Stimulated activated CD8-positive, alpha-beta memory T cell treated with anti-CD3 and anti-CD28 coated beads, Interleukin-2, amount 100 ng/mL, for 48 hours (primary cell): ENCODE measurements around the gene RALGPS2.

Source experiments
- DNase-seq, 2 donors: peaks; one replicate each; pipeline ENCODE4 v3.0.0-alpha.2; 2020; ENCODE audit warnings: low read depth in 2 of 2

The RALGPS2 gene

DNA sequence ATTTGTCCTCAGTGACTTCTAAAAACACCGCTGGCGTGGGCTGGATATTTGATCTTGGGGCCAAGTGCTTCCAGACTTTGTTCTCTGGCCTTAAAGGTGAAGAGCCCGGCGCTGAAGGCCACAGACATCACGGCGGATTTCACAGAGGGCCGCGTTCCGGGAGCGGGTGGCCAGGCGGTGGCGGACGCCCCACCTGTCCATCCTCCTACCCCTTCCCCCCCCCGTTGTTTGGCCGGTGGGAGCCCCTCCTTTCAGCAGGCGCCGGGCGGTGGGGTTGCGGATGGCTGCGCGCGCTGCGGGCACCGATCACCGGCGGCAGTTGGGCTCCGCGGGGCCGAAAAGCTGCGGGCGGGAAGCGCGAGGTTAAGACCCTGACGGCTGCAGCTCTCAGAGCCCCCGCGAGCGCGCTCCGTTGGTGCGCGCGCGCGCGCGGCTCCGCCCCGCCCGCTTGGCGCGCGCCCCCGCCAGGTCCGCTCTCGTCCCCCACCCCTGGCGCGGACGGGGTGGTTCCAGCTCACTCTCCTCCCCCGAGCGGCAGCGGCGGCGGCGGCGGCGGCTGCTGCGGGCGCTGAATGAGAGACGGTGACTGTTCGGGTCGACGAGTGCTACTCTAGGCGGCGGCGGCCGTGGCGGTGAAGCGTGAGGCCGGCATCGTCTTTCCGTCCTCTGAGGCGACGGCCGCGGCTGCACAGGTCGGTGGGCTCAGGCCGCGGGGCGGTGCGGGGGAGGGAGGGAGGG lies at the start of gene RALGPS2:
TSS of gene RALGPS2 (plus strand) at position 517 of the 738 bp plus-strand sequence. CDS start 51,521 bp downstream, outside the sequence.
- DNase-seq, result peak; percentile 30 to 42

- DNase-seq, result no peak
These were observed 45.8 kb upstream of the RALGPS2 start for GRCh38 chr1:178679237-178679636.

- no peak for DNase-seq
These were observed 42.6 kb upstream of the RALGPS2 start for GRCh38 chr1:178682429-178682828.

DNA sequence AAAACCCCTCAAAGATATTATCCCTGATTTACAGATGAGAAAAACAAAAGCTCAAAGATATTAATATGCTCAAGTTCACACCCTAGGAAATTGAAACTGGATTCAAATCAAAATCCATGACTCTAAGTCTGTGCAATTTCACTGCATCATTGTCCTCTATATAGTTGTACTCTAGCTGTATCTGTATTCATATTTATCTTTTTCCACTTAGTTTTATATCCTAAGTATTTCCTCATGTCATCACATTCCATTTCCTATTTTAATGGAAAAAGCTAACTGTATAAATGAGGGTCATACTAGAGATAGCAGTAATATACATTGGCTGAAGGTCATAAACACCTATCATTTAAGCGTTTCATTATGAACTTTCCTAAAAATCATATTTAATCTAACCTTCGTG lies 42.2 kb upstream of the RALGPS2 start:
- DNase-seq, result no peak

DNA sequence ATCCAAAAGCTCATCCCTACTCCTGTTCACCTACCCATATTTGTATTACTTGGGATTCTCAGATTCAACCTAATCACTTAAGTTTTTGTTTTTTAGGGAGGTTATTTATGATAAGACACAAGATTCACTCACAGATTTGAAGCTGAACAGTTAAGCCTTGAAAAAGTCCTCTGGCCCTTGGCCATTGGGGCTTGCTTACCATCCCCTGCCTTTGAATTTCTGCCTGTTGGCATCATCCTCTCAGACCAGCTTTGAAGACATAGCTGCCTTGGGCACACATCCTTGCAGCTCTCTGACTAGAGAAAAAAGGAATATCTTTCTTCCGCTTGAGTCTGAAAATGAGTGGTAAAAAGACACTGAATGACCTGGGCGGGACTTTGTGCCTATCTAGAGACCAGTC lies 41.8 kb upstream of the RALGPS2 start:
- DNase-seq, result no peak

DNA sequence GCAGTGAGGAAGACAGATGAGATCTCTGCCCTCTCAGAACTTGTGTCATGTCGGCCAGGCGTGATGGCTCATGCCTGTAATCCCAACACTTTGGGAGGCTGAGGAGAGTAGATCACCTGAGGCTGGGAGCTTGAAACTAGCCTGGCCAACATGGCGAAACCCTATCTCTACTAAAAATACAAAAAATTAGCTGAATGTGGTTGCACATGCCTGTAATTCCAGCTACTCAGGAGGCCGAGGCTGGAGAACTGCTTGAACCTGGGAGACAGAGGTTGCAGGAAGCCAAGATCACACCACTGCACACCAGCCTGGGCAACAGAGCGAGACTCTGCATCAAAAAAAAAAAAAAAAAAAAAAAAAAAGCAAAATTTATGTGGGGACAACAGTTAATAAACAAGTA lies 40.9 kb upstream of the RALGPS2 start:
- DNase-seq, result no peak

- DNase-seq, result no peak
These were observed 40.5 kb upstream of the RALGPS2 start for GRCh38 chr1:178684542-178685000.

- DNase-seq, result no peak
These were observed 38.6 kb upstream of the RALGPS2 start for GRCh38 chr1:178686407-178686806.

DNA sequence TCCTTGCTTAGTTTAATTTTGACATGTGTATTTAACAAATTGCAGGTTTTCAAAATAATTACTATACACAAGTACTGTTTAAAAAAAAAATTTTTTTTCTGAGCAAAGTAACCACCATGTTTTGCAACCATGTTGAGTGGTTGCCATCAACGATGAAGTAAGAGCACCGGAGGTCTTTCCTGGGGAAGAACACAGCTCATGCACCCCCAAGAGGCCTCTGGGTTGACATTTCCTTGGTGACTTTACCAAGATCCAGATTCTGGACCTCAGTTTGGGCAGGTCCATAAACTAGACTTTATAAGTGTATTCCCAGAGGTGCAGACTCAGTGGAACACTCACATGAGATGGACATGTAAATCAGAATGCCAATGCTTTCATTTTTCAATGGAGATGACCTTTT lies 36.8 kb upstream of the RALGPS2 start:
- no peak for DNase-seq

- DNase-seq, result no peak
These were observed 35.3 kb upstream of the RALGPS2 start for GRCh38 chr1:178689769-178690168.

GRCh38 chr1:178690496-178690895 lies 34.5 kb upstream of the RALGPS2 start:
- DNase-seq, result no peak

DNA sequence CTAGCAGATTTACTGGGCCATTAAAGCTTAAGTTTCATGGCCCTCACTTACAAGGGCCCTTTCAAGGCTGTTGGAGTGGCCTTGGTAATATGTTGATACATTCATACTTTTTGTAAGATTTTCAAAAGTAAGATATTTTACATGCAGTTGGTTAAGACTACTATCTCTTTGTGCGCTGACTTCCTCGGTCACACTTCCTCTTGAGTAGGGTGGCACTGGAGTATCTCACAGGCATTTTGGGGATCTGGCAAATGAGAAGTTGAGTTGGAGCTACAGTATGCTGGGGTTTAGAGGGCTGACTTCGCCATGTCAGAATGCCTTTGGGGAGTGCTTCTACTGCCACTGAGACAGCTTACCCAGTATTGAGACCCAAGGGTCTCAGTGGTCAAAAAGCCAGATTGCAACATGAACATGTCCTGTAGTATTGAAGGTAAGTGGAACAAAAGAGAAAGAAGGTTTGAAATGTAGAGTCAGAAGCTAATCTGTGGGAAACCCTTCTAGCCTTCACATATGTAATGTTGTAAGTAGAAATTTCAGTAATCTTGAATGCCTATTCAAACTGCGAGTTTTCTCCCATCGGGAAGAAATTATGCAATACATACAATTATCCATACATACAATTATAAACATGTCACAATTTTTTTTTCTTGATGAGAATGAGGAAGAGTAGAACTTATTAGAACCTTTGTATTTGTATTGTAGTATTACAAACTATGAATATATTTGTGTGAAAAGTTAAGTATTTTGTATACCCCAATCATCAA lies 32.3 kb upstream of the RALGPS2 start:
- no peak for DNase-seq

DNA sequence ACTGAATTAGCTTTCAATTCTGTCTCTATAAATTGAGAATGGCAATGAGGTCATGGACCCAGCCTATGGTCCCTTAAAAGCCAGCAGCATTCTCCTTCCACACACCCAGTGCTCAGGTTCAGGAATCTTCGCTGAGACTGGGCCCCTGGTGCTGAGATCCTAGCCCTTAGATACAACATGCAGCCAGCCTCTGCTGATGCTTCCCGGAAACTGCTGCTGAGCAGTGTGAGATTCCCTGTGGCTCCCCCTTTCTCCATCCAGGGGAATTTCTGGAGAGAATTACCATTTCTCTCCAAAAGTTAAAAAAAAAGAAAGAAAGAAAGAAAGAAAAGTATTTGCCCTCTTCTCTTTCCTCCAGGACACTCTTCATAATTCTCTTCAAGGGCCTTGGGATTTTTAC lies 31.7 kb upstream of the RALGPS2 start:
- DNase-seq, result no peak

DNA sequence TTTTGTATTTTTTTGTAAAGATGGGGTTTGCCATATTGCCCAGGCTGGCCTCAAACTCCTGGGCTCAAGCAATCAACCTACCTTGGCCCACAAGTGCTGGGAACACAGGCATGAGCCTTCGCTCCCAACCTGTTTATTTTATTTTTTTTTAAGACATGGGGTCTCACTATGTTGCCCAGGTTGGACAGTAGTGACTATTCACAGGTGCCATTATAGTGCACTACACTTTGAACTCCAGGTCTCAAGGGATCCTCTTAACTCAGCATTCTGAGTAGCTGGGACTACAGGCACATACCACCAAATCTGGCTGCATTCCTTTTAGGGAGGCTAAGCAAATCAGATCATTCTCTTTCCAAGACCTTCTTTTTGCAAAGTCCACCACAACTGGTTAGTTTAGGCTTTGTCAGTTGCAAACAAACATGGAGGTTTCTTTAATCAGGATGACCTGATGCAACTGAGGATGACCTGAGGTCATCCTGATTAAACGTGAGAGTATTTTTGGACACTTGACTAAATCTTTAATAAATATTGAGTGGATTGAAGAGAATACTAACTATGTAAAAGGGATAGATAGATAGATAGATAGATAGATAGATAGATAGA lies 30.0 kb upstream of the RALGPS2 start:
- no peak for DNase-seq

- DNase-seq, result no peak
These were observed 22.9 kb upstream of the RALGPS2 start for GRCh38 chr1:178702146-178702545.

DNA sequence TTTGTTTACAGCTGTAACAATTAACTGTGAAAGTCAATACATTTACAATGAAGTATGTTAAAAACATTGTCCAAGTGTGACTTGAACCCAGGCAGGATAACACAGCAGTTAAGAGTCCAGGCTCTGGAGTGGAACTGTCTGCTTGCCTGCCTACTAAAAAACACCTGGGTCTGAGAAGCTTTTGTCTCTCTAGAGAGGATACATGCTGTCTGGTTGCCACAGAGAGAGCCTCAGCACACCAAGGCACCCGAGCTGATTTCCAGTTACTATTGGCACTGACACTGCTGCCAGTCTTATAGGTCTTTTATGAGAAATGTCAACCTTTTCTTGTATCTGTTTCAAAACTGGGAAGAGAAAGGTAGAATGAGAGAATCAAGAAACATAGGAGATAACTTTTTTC lies 20.2 kb upstream of the RALGPS2 start:
- no peak for DNase-seq

- DNase-seq, result no peak
These were observed 18.6 kb upstream of the RALGPS2 start for GRCh38 chr1:178706432-178706831.

GRCh38 chr1:178713259-178713658 lies 11.8 kb upstream of the RALGPS2 start:
- no peak for DNase-seq

GRCh38 chr1:178714453-178714852 lies 10.6 kb upstream of the RALGPS2 start:
- DNase-seq, result no peak

DNA sequence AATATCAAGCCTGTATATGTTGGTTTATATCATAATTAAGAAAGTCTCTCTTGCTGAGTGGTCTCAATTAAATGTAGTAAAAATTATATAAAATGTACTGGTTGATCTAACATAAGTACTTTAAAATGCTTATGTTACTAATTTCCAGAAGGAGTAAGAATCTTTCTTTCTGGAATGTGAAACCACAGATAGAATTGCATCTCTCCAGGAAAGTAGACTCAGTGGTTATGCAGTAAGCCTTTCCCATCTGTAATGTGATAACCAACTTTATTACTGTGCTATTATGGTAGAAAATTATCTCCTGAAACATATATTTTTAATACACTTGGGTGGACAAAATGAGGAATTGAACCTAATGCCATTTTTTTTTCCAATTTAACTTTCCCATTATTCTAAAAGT lies 8.9 kb upstream of the RALGPS2 start:
- DNase-seq, result no peak

- no peak for DNase-seq
These were observed 6.5 kb upstream of the RALGPS2 start for GRCh38 chr1:178718520-178718919.

- DNase-seq, result no peak
These were observed 1.5 kb upstream of the RALGPS2 start for GRCh38 chr1:178723546-178723945.

GRCh38 chr1:178724376-178724727 lies 692 bp upstream of the RALGPS2 start:
- no peak for DNase-seq
